Heart left ventricle (tissue), 16 donors: ENCODE results near the gene ZNF512B. TPM values are rescaled to one million over a fixed set of nuclear protein-coding genes. Genes with fewer than 3 reads are reported as not detected.

Experiments
- ATAC-seq, 4 donors: fragments of 200-7000 bp; cut with Tn5 transposase; one replicate each; pipeline ENCODE4 v1.9.1; 2020 to 2022; ENCODE audit warnings: moderate library complexity in 4 of 4, mild to moderate bottlenecking in 3 of 4, moderate number of reproducible peaks in 1 of 4
- DNase-seq, 5 donors: peaks; one replicate each; pipeline ENCODE4 v3.0.0-alpha.2; 2020
- H3K27ac ChIP-seq, 12 donors: fragments of 200-600 bp; sonication (generic) in 4 of 12; one replicate each; pipeline versions ENCODE4 v1.5.0 to v1.8.0; 2016 to 2022; ENCODE audit warnings: mild to moderate bottlenecking in 2 of 12
- H3K27me3 ChIP-seq, 9 donors: fragments of 200-600 bp; sonication (generic) in 2 of 9; one replicate each; pipeline versions ENCODE4 v1.5.1 to v1.8.0; 2016 to 2022; ENCODE audit warnings: mild to moderate bottlenecking in 3 of 9
- H3K36me3 ChIP-seq, 9 donors: fragments of 200-600 bp; sonication (generic) in 2 of 9; one replicate each; pipeline versions ENCODE4 v1.5.0 to v1.8.0; 2018 to 2022; ENCODE audit warnings: mild to moderate bottlenecking in 2 of 9
- H3K4me1 ChIP-seq, 12 donors: fragments of 200-600 bp; sonication (generic) in 4 of 12; one replicate each; pipeline versions ENCODE4 v1.5.0 to v1.8.0; 2016 to 2022; ENCODE audit warnings: mild to moderate bottlenecking in 3 of 12
- H3K4me3 ChIP-seq, 12 donors: fragments of 200-600 bp; sonication (generic) in 4 of 12; one replicate each; pipeline versions ENCODE4 v1.5.0 to v1.8.0; 2017 to 2022; ENCODE audit warnings: mild to moderate bottlenecking in 9 of 12, moderate library complexity in 4 of 12
- H3K9me3 ChIP-seq, 12 donors: fragments of 200-600 bp; sonication (generic) in 4 of 12; one replicate each; pipeline versions ENCODE4 v1.5.0 to v1.8.0; 2016 to 2022; ENCODE audit warnings: mild to moderate bottlenecking in 1 of 12
- CTCF ChIP-seq, 12 donors: fragments of 200-600 bp; sonication (generic) in 4 of 12; IDR thresholded peaks; one replicate each; pipeline versions ENCODE4 v1.5.0 to v1.8.0; 2018 to 2022; ENCODE audit warnings: antibody characterized with exemption in 12 of 12, mild to moderate bottlenecking in 5 of 12
- POLR2A ChIP-seq, 2 donors: fragments of 450-650 bp; IDR thresholded peaks; one replicate each; pipeline ENCODE4 v1.6.1; 2017; ENCODE audit warnings: antibody characterized with exemption in 2 of 2, mild to moderate bottlenecking in 2 of 2, moderate library complexity in 2 of 2
- WGBS, 4 donors: extraction: QIAGEN DNeasy Blood & Tissue Kit in 2 of 4; methylation state at CpG; one replicate each; pipeline versions ENCODE4 v1.1.5 to v1.1.7; 2013 to 2018; 5-methylcytosine and 5-hydroxymethylcytosine counted together
- intact Hi-C, 10 donors: fragments of 100-400 bp; cut with DNase I; formaldehyde crosslinking; loops; one replicate each; pipeline versions ENCODE4 v1.11.1 to v1.14.2; 2022
- polyA plus RNA-seq, 2 donors: library from polyadenylated mRNA; stranded (reverse); fragments of 200-250 nt; gene quantifications; one replicate each; pipeline ENCODE4 v1.2.3, GENCODE V29; 2013
- total RNA-seq, 9 donors: library from RNA; depleted of rRNA in 2 of 9; stranded (reverse); fragments of >200 nt in 2 of 9; fragmentation: NEBNext Ultra II Directional in 3 of 9; extraction: Animal tissue kit (Norgen Biotek cat#: 25700) in 3 of 9; gene quantifications; one replicate each; pipeline versions ENCODE4 v1.1.0 to v1.2.4, GENCODE V29; 2016 to 2023
- donor health status: ischemic (EF 13 %, LVEDD 7.1; RV severe dilation, severe dysfunction).
- donor health status: healthy with polysubstance abuse.
- donor health status: DM: no; HTN: yes; CAD: no.
- donor health status: DM: no; HTN: no; CAD: no.
- donor health status: ischemic (EF 25% LVEDD 6.9; RV normal size, moderate dysfunction).
- donor health status: ischemic (EF 25% LVEDD 5.7; RV mildly dilated, moderate dysfunction).
- donor health status: healthy.
- donor health status: DM: yes; HTN: yes; CAD: no.
- donor health status: ischemic (EF 35%, LVEDD 5.7; RV mildly dilated, moderate dysfunction).
- donor health status: nonischemic (EF 11% LVEDD 7.7; RV severe dilation, severe dysfunction).
- donor health status: DM: yes; HTN: yes; CAD: no.
- donor health status: PGD.
- donor health status: ischemic (EF 29% LVEDD 5.4; RV normal size, mild dysfunction).
- donor health status: nonischemic (EF 23%, LVEDD 6.1; RV moderate dilation, normal function).

Gene ZNF512B
- total and polyA plus RNA-seq, 11 donors: 7.3 to 15.9 (median 12.0) TPM

GRCh38 chr20:63946986-63947637, 22.6 kb downstream of the ZNF512B start:
- peaks cover 0 to 42% (median 36%) of the 10 kb centered on the region in 9 donors for H3K36me3 ChIP-seq
- peak; percentile 32 to 77 (median 63) for DNase-seq
- peak in 2 of 12 donors; percentile 16 to 19 for TF ChIP-seq CTCF (IDR thresholded peaks at IDR 0.05)
- no peak for TF ChIP-seq POLR2A (IDR thresholded peaks at IDR 0.05)
- H3K4me3 ChIP-seq: no peak overlapping the region
- H3K27me3 ChIP-seq: no peaks in the 10 kb centered on the region
- peaks cover 4 to 90% (median 67%) of the 10 kb centered on the region in 12 donors for H3K4me1 ChIP-seq
- H3K27ac ChIP-seq: peak overlapping the region; percentile 11 to 98 (median 76)
- 50 to 66% (median 61%) methylated on average over 5 to 15 of the region's 15 CpGs for WGBS, 4 donors
- ATAC-seq: peak in 3 of 4 donors; percentile 2 to 5 (median 5)
- intact Hi-C loops: no loop called here
- H3K9me3 ChIP-seq: no peaks in the 10 kb centered on the region

- Histone ChIP-seq H3K4me3 (no peak overlapping the region), H3K27ac (peak overlapping the region in 6 of 12 donors; percentile 38 to 98 (median 68)), H3K36me3 (peaks cover 0 to 43% (median 40%) of the 10 kb centered on the region in 9 donors), H3K9me3 (no peaks in the 10 kb centered on the region), H3K27me3 (no peaks in the 10 kb centered on the region), H3K4me1 (peaks cover 4 to 82% (median 63%) of the 10 kb centered on the region in 12 donors)
- ATAC-seq (no peak), DNase-seq (peak in 4 of 5 donors; percentile 13 to 60 (median 28))
- intact Hi-C loops: no loop called here
- TF ChIP-seq CTCF (IDR thresholded peaks at IDR 0.05) (no peak), POLR2A (IDR thresholded peaks at IDR 0.05) (no peak)
- WGBS, 4 donors: 80 to 91% (median 89%) methylated on average over 23 to 39 of the region's 39 CpGs
These were observed 23.5 kb downstream of the ZNF512B start for GRCh38 chr20:63945921-63946920.

GRCh38 chr20:63945031-63945658, 24.6 kb downstream of the ZNF512B start:
- peaks cover 4 to 72% (median 56%) of the 10 kb centered on the region in 12 donors for H3K4me1 ChIP-seq
- intact Hi-C loops: no loop called here
- H3K27me3 ChIP-seq: no peaks in the 10 kb centered on the region
- no peak overlapping the region for H3K4me3 ChIP-seq
- peaks cover 0 to 53% (median 50%) of the 10 kb centered on the region in 9 donors for H3K36me3 ChIP-seq
- DNase-seq: peak in 3 of 5 donors; percentile 23 to 49 (median 38)
- H3K27ac ChIP-seq: peak overlapping the region in 2 of 12 donors; percentile 9 to 98
- WGBS, 4 donors: 78 to 90% (median 85%) methylated on average over 4 to 17 of the region's 17 CpGs
- ATAC-seq: no peak
- no peaks in the 10 kb centered on the region for H3K9me3 ChIP-seq
- TF ChIP-seq CTCF (IDR thresholded peaks at IDR 0.05) (no peak), POLR2A (IDR thresholded peaks at IDR 0.05) (no peak)
